Stimulated activated CD8-positive, alpha-beta memory T cell treated with anti-CD3 and anti-CD28 coated beads, Interleukin-7, amount 100 ng/mL, for 1 hour (primary cell): Measurements from ENCODE around the gene DNAJC2.
"Not testable (repeated sequence)": the region's sequence is repeated elsewhere in the genome, so short reads cannot be mapped to it uniquely, and the experiment has no call there.

Source experiments
- DNase-seq, 2 donors: peaks; one replicate each; pipeline ENCODE4 v3.0.0-alpha.2; 2020; ENCODE audit warnings: low read depth in 2 of 2

Gene DNAJC2

DNA sequence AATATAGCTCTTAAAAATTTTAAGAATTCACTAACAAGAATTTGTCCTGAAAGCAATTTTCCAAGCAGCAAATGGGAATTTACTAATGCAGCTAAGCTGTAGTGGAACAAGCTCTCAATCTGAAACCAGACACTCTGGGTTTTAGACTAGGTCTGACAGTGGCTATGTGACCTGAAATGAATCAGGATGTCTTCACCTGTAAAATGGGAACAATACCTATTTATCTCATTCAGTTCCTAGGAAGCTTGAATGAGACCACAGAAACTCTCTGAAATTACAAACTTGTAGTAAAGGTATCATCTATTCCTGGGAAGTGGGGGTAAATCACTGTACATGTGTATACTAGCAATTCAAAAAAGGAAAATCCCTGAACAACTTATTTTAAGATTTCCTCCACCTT lies 1.2 kb downstream of the DNAJC2 start:
- no peak for DNase-seq

DNA sequence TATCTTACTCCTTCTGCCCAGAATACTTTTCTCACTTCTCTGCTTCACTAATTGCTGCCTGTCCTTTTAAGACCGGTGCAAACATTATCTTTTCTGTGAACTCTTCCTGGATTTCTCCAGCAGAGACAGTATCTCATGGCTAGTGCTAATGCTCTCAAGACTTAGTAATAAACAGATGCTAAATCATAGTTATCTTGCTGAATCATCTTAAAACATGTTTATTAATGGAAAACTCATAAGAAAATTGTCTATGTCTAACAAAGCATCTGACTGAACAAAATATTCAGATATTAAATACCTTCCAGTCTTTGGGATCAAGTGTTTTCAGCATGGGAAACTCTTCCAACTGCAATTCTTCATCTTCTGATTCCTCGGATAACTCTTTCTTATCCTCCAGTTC lies 3.1 kb downstream of the DNAJC2 start:
- DNase-seq, result no peak

DNA sequence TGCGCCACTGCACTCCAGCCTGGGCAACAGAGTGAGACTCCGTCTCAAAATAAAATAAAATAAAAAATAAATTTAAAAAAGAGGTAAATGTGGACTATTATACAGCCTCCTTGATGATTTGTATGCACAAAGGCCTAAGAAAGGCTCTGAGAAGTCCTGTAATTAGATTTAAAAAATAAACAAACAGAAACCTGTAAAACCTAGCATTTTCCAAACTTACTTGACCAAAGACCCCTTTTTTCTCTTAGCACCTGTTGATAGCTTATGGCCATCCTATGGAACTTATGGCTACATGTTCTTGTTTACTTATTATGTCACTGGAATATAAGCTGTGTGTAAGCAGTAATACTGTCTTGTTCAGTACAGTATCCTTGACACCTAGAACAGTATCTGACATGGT lies 5.7 kb downstream of the DNAJC2 start:
- no peak for DNase-seq

DNA sequence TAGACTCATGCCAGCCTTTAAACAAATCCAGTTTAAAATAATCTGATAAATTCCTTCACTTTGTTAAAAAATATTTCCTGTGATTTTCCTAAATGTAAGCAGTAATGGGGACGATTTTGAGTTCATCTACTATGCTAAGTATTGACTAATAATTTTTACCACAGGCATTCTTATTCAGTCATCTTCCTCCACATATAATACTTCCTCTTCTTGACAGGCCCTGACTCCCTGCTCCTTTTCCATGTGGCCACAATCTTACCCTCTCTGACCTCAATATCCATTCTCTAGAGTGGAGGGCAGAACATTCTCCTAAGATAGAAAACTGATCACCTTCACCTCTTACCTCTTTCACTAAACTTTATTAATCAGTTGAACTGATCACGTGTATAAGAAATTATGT lies 7.8 kb downstream of the DNAJC2 start:
- no peak for DNase-seq

DNA sequence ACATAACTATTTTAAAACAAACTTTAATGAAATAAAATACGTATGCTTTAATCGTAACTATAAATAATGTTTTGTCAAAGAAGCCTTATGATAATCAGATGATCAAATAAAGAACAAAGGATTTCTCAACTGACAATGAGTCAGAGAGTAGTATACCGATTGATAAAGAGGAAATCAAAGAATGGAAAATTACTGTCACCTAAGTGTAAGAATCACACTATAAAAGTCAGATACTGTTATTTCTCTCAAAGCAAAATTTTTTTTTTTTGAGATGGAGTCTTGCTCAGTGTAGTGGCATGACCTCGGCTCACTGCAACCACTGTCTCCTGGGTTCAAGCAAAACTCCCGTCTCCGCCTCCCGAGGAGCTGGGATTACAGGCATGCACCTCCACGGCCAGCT lies 18.8 kb downstream of the DNAJC2 start:
- DNase-seq, result no peak

DNA sequence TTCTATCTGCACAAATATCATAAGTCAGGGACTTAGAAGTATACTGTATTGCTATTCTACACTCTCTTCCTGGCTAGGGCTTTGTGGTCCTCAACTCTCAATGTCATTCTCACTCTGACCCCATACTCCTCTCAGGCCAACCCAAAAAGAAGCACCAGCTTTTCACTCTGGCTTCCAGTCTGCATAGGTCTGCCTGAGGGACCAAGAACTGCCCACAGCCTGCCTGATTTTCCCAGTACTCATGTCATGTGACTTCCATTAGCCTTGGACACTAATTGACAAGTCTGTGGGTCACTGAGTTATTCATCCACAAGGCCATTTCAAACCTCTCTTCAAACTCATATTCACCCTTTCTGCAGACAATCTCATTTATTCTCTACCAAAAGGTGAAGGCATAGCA lies 27.6 kb downstream of the DNAJC2 start:
- DNase-seq, result no peak

DNA sequence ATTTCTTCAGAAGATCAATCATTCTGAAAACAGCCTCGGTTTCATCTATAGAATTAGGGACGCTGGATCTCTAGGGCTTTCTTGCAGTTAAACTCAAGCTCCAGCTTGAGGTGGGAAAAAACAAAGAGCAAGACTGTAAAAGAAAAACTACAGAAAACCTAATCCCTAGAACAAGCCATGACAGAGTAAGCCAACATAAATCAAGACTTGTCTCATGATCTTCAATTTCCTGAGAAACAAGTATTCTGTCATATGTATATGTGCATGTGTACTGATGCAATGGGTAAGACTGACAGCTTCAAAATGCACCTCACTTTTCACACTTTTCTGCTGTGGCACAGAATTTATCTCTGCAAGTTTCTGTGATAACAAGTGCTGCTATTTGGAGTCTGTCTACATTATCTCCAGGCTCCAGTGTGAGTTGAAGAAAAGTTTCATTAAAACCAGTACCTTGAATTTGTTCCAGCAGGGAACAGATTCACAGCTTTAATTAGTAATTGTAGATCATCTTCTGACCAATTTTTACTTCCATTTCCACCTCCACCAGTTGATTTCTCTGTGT lies 28.1 kb downstream of the DNAJC2 start:
- DNase-seq, result no peak

DNA sequence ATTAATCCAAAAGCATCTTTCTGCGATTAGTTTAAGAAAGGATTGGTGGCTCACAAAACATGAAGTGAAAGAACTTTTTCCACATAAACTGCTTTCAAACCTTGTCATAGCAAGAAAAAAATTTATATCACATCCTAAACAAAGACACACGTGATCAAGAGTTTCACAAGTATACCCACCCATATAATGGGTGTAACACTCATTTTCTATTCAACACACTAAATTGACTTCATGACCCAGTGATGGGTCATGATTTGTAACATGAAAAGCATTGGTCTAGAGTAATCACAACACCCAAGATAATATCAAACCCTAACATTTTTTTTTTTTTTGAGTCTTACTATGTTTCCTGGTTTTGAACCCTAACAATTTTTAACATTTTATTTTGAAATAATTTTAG lies 29.7 kb downstream of the DNAJC2 start:
- DNase-seq, result no peak

DNA sequence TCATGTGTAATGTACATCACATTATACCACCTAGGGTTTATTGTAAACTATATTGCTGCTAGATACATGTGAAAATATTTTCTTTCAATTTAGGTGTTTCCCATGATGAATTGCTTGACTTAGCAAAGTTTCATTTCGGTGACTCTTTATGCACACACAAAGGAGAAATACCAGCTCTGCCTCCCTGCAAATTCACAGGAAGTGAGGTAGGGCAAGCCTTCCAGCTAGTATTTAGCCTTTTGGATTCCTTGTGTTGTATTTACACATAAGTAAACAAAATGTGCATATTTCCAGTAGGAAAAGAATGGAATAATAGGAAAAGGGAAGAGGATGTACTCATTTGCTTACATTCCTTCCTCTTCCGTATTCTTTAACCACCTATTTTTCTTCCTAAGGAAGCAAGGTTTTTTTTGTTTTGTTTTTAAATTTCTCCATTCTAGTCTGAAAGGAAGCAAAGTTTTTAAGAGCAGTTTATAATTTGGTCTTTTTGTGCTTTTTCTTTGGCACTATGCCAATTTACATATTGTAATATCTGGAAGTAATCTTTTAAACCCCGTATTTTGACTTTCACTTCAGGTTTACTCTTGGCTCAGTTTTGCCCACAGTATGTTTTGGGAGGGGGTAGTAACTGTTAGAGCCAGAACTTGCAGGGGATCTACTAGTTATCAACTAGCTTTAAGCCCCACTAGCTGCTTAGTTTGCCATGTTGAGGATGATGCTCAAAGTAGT lies 36.9 kb downstream of the DNAJC2 start:
- DNase-seq, result no peak

DNA sequence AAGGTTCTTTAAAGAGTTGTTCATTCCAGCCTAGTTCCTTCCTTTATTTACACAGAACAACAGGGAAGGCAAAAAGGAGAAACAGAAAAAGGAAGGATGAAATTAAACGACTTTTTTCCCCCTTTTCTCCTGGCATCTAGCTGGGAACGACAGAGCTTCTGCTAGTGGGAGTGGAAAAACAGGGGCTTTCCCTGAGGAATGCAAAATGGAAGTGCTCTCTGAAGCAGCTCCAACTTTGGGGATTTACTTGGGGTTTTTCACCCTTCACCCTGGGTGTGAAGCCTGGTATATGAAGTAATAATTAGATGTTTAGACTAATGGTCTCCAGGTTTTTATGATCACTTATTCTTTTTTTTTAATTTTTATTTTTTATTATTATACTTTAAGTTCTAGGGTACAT lies 43.1 kb downstream of the DNAJC2 start:
- no peak for DNase-seq

DNA sequence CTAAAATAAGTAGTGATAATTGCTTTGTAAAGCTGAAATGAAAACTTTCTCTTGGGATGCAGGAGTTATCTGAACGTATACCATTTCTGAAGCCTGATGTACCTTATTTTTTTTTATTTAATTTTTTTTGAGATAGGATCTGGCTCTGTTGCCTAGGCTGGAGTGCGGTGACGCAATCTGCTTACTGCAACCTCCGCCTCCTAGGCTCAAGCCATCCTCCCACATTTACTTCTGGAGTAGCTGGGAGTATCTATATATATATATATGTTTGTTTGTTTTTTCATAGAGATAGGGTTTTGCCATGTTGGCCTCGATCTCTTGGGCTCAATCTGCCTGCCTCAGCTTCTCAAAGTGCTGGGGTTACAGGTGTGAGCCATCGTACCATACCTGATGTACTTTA lies 44.9 kb downstream of the DNAJC2 start:
- no peak for DNase-seq

DNA sequence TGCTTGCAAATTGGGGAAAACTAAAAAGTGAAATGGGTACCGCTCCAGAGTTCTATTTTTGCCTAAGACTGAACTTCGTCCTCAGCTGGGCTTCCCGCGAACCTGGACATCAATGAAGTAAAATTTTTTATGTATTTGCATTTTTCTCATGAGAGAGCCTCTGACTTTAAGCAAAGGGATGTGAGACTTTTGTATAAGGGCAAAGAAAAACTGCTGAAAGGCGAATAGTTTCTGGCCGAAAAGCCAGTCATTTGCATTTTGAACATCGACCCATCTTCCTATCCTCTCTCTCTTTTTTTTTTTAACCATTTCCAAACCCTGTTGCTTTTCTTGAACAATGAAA lies 46.8 kb downstream of the DNAJC2 start:
- DNase-seq, result no peak

DNA sequence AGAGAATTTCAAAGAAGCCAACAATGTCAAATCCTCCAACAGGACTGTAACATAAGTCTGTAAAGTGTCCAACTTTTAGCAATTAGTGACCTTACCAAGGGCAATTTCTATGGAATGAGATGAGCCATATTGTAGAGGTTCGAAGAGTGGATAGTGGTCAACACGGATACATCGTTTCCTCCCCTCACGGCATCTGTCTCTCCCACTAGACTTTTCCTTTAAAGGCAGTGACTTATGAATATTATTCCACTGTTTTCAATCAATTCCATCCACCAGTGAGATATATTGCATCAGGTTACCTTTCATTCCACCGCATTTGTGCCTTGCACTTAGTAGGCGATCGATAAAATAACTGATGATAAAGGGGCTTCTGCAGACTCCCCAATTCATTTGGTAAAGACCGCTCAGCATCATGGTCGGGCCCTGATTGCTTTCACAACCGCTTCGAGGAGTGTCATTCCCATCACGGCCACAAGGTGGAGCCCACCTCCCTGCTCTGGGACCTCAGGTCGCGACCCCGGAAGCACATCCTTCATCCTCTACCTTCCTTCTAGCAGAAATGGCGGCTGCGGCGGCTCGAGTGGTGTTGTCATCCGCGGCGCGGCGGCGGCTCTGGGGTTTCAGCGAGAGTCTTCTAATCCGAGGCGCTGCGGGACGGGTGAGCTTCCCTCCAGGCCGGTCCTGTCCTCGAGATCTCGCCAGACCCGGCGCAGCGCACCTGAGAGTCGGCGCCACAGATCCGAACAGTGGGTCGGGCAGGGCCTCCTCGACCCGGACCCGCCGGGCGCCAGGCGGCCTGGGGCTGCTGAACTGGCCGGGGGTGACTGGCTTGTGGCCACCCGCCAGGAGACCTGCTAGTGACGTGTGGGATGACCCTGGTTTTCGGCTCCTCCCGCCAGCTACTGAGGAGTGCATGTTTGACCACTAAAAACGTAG lies 47.4 kb downstream of the DNAJC2 start, which contains the start of gene PMPCB:
Gene PMPCB, plus strand, starts transcription at position 535 of the 936 bp plus-strand sequence. Its CDS starts 25 bp downstream, at position 560.
- peak; percentile 92 to 97 for DNase-seq

DNA sequence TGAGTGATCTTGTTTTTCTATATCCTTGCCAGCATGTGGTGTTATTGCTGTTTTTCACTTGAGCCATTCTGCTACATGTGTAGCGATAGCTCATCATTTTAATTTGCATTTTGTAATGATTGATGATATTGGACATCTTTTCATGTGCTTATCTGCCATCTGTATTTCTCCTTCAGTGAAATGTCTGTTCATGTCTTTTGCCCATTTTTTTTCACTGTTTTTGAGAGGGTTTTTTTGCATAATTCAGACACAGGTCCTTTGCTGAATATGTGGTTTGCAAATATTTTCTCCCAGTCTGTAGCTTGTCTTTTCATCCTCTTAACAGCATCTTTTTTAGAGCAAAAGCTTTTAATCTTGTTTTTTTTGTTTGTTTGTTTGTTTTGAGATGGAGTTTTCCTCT lies 51.0 kb downstream of the DNAJC2 start:
- no peak for DNase-seq

DNA sequence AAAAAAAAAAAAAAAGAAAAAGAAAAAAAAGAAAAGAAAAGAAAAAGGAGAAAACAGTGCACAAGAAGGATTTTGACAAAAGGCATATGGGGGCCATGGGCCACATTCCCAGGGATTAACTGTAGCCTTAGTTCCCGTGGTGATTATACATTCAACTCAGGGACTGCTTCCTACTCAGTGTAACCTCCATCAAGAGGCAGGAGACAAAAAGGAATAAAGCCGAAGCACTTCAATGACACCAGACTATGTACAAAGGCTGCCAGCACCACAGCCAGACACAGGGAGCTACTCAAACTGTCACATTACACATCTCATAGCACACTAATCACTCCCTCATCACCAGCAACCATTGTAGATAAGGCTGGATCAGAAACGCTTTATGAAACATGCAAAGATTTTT lies 52.4 kb downstream of the DNAJC2 start:
- no peak for DNase-seq

DNA sequence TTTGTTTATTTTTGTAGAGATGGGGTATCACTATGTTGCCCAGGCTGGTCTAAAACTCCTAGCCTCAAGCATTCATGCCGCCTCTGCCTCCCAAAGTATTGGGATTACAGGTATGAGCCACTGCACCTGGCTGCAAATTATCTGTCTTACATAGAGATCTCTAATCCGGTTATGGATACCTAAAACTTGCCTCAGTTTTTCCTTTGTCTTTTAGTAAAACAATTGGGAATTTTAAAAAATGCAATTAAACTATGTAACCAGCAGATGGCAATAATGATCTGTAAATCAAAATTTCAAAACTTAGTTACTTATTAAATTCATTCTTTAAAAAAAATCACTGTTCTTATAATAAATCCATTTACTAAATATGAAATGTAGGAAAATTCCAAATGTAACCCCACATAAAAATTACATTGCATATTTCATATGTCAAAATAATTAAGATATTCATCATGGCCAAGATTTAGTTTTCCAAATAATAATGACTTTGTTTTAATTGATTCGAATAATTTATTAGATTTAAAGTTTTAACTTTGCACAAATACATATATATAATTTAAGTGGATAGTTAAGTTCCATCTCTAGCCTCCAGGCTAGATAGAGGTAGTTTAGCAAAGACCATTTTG lies 61.7 kb downstream of the DNAJC2 start:
- DNase-seq, result not testable (repeated sequence)

DNA sequence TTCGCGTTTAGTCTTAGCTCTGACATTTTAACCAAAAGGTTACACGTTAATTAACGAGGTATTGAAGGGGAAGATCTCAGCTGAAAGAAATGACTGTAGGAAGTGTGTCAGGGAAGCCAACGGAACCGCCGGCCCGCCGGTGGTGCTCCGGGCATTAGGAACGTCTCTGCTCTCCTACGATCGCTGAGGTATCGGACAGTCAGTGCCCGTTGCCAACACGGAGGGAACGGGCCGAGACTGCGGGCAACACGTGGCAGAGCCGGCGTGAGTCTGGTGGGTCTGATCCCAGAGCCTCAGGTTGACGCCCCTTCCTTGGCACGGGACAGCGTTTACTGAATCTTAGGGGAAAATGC lies 63.8 kb downstream of the DNAJC2 start:
- DNase-seq, result not testable (repeated sequence)

DNA sequence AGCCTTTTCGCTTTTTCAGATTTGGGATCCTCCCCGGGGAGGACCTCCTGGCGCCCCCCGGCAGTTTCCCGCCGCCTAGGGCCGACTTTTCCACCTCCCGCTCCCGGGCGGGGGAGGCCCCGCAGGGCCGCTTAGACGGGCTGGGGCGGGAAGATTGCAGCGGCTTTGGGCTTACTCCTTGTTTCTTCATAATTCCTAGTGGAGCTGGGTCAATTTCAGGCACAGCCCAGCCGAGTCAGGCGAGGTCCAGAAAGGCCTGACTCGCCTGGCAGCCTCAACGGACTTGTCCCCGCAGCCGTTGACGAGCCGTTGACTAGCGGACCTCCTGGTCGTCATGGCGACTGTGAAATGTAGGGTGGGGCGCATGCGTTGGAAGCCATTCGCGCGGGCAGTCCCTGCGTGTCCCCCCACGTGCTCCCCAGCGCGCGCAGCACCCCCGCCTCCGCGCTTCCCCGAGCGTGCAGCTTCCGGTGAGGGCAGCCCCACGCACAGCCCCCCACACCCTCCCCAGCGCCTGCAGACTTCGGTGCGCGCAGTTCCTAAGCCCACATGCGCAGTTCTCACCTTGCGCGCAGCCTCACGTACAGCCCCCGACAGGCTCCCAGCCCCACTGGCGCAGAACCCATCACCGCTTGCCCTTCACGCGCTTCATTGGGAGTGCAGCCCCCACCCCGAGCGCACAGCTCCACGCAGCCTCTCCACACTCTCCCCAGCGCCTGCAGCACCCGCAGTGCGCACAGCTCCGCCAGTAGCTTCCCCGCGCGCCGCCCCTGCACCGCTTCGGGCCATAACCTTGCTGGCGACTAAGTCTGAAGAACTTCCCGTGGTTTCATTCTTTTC lies 64.4 kb downstream of the DNAJC2 start:
- peak; percentile 80 to 82 for DNase-seq

DNA sequence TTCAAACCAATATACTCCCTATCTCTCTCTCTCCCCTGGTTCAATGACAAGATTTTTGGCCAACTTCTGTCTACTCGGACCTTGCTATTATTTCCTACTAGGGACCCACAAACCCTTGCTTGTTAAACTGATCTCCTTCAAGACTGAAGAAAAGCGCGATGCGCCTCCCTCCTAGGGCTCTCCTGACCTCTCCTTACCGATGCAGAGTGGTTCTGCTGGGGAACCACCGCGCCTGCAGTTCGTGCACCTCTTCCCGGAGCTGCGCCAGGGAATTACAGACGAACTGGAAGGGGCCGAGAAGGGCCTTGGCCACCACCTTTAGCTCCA lies 65.0 kb downstream of the DNAJC2 start:
- DNase-seq, result not testable (repeated sequence)

DNA sequence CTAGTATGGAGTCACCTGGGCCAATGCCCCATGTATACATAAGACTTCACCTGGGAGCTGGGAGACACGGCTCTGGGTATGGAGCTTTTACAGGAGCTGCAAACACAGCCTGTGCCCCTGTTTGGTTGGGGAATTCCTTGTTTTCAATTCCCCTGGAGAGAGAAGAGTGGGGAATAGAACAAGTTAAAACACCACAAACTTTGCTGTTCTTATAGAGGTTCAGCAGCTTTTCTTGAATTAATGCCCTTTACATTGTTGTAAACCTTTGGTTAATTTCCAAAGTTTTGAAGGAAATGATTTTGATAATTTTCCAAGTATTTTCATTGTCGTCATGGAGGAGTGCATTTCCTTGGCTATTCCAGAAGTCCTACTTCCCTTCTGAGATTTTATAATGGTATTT lies 66.4 kb downstream of the DNAJC2 start:
- not testable (repeated sequence) for DNase-seq

DNA sequence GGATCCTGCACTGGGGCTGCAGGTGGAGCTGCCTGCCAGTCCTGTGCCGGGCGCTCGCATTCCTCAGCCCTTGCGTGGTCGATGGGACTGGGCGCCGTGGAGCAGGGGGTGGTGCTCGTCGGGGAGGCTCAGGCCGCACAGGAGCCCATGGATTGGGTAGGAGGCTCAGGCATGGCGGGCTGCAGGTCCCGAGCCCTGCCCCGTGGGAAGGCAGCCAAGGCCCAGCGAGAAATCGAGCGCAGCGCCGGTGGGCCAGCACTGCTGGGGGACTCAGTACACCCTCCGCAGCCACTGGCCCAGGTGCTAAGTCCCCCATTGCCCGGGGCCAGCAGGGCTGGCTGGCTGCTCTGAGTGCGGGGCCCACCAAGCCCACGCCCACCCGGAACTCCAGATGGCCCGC lies 69.7 kb downstream of the DNAJC2 start:
- DNase-seq, result not testable (repeated sequence)

DNA sequence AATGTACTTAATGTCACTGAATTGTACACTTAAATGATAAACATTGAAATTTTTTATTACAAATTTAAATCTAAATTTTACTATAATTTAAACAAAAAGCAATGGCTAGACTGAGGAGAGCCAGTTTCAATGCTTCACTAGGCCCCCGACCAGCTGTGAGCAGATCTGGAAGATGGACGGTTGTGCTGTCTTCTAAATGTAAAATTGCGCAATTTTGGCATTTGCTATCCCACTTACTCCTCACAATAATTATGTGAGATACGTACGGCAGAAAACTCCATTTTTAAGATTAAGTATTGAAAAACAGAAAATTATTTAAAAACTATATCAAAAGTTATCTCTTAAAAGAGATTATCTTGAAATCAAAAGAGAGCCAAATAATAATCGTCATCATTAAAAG lies 71.2 kb downstream of the DNAJC2 start:
- not testable (repeated sequence) for DNase-seq
